HL-60 (cell line): ENCODE results near the gene RFK.

Source experiments
- DNase-seq, 2 experiments: peaks; one replicate each; pipeline ENCODE4 v3.0.0-alpha.2; 2010 to 2020; ENCODE audit warnings: low read depth in 1 of 2, low spot score in 1 of 2
- H3K27ac ChIP-seq: fragments of 250-450 bp; sonication (Bioruptor Pico); replicated peaks from 2 replicates; pipeline ENCODE4 v1.5.1; 2020; ENCODE audit warnings: mild to moderate bottlenecking, moderate library complexity
- H3K27me3 ChIP-seq: fragments of 250-450 bp; sonication (Bioruptor Pico); 2 replicates; pipeline ENCODE4 v1.5.1; 2021; ENCODE audit warnings: mild to moderate bottlenecking, moderate library complexity; ENCODE audit not compliant: insufficient read depth, poor library complexity, severe bottlenecking
- H3K4me3 ChIP-seq: replicated peaks from 2 replicates; pipeline ENCODE4 v1.5.1; 2011; ENCODE audit warnings: mild to moderate bottlenecking, control low read depth, low read length; ENCODE audit not compliant: insufficient read depth
- CTCF ChIP-seq: IDR thresholded peaks from one replicate; pipeline ENCODE4 v1.5.1; 2011; ENCODE audit warnings: low read length, control low read depth, inconsistent platforms; ENCODE audit not compliant: insufficient read depth
- GABPA ChIP-seq: IDR thresholded peaks from 2 replicates; pipeline ENCODE4 v1.6.1; 2012; ENCODE audit warnings: low read depth
- POLR2AphosphoS5 ChIP-seq: IDR thresholded peaks from 2 replicates; pipeline ENCODE4 v1.6.1; 2012; ENCODE audit warnings: low read depth
- REST ChIP-seq: IDR thresholded peaks from 2 replicates; pipeline ENCODE4 v1.6.1; 2012; ENCODE audit warnings: low read depth; ENCODE audit not compliant: insufficient replicate concordance
- SPI1 ChIP-seq: IDR thresholded peaks from 2 replicates; pipeline ENCODE4 v1.6.1; 2012; ENCODE audit warnings: low read depth, mild to moderate bottlenecking, borderline replicate concordance

The RFK gene

GRCh38 chr9:76400534-76401096 lies 6.4 kb upstream of the RFK start:
- TF ChIP-seq REST (no peak), GABPA (no peak), SPI1 (no peak), CTCF (no peak), POLR2AphosphoS5 (no peak)
- Histone ChIP-seq H3K27ac (no peak overlapping the region), H3K27me3 (no peaks in the 10 kb centered on the region), H3K4me3 (no peak overlapping the region)
- DNase-seq = no peak

GRCh38 chr9:76399856-76400255 lies 5.6 kb upstream of the RFK start:
- Histone ChIP-seq H3K27ac (no peak overlapping the region), H3K27me3 (no peaks in the 10 kb centered on the region), H3K4me3 (no peak overlapping the region)
- DNase-seq = no peak
- TF ChIP-seq POLR2AphosphoS5 (no peak), SPI1 (no peak), GABPA (no peak), REST (no peak), CTCF (no peak)

GRCh38 chr9:76396597-76396996 lies 2.4 kb upstream of the RFK start:
- Histone ChIP-seq H3K27me3 (no peaks in the 10 kb centered on the region), H3K27ac (no peak overlapping the region), H3K4me3 (no peak overlapping the region)
- no peak for DNase-seq
- TF ChIP-seq REST = no peak
- no peak for TF ChIP-seq SPI1
- TF ChIP-seq GABPA = no peak
- no peak for TF ChIP-seq CTCF
- no peak for TF ChIP-seq POLR2AphosphoS5
